Embryonic facial prominence (tissue), 1 donor: ENCODE results near the gene CPM.
"Not testable (repeated sequence)": the region's sequence is repeated elsewhere in the genome, so short reads cannot be mapped to it uniquely, and the experiment has no call there.

ENCODE experiments used
- DNase-seq: peaks from one replicate; pipeline ENCODE4 v3.0.0-alpha.2; 2016; ENCODE audit errors: extremely low spot score

The CPM gene

GRCh38 chr12:68827895-68828671, 104.9 kb downstream of the CPM start:
- DNase-seq, result no peak

GRCh38 chr12:68825569-68826217, 107.3 kb downstream of the CPM start:
- DNase-seq, result no peak

- no peak for DNase-seq
Observed at GRCh38 chr12:68824597-68825250, 108.2 kb downstream of the CPM start.

- no peak for DNase-seq
Observed at GRCh38 chr12:68824131-68824530, 108.8 kb downstream of the CPM start.

- no peak for DNase-seq
Observed at GRCh38 chr12:68823696-68824095, 109.3 kb downstream of the CPM start.

- DNase-seq, result no peak
Observed at GRCh38 chr12:68821357-68822188, 111.4 kb downstream of the CPM start.

- DNase-seq, result not testable (repeated sequence)
Observed at GRCh38 chr12:68819481-68819880, 113.5 kb downstream of the CPM start.

GRCh38 chr12:68815928-68816800, 116.8 kb downstream of the CPM start:
- DNase-seq, result no peak

- no peak for DNase-seq
Observed at GRCh38 chr12:68815232-68815927, 117.6 kb downstream of the CPM start.

GRCh38 chr12:68814490-68815231, 118.3 kb downstream of the CPM start:
- DNase-seq, result no peak

GRCh38 chr12:68813242-68813593, 119.8 kb downstream of the CPM start:
- DNase-seq, result no peak

GRCh38 chr12:68812553-68813241, 120.3 kb downstream of the CPM start:
- no peak for DNase-seq

GRCh38 chr12:68811573-68811972, 121.4 kb downstream of the CPM start:
- DNase-seq, result not testable (repeated sequence)

GRCh38 chr12:68810027-68810389, 123.0 kb downstream of the CPM start:
- DNase-seq, result not testable (repeated sequence)

GRCh38 chr12:68809190-68810026, 123.6 kb downstream of the CPM start:
- no peak for DNase-seq

- peak; percentile 45 for DNase-seq
Observed at GRCh38 chr12:68808388-68809189, 124.4 kb downstream of the CPM start.
